Endothelial cell of umbilical vein (primary cell): ENCODE measurements around the gene CHIT1. TPM values are rescaled to one million over a fixed set of nuclear protein-coding genes. Genes with fewer than 3 reads are reported as not detected.

Experiments
- BruUV-seq: library from RNA; stranded (reverse); fragments of 400-500 nt; replicated peaks from 2 replicates; lab custom pipeline; 2021; lab: Mats Ljungman, UMichigan
- CTCF ChIA-PET: fragments of 300-600, 350-600 bp; sonication (Branson Sonifier 250); formaldehyde crosslinking; loops from one replicate; lab custom pipeline; 2021; ENCODE audit warnings: antibody characterized with exemption, inconsistent platforms; lab: Charles Lee
- POLR2A ChIA-PET: fragments of 300-600, 350-600 bp; sonication (Branson Sonifier 250); formaldehyde crosslinking; loops from one replicate; lab custom pipeline; 2021; ENCODE audit warnings: antibody characterized with exemption, inconsistent platforms; lab: Charles Lee
- DNase-seq: peaks from one replicate; pipeline ENCODE4 v3.0.0-alpha.2; 2011; ENCODE audit warnings: low read depth, low spot score
- FAIRE-seq: peaks from 2 replicates; lab custom pipeline; 2011; peaks lifted over from hg19 to GRCh38; lab: Jason Lieb, UNC
- H2AFZ ChIP-seq: 2 replicates; pipeline ENCODE4 v1.6.0; 2012; ENCODE audit warnings: low read depth, low read length, control low read depth, inconsistent platforms
- H3K27ac ChIP-seq: 2 replicates; pipeline ENCODE4 v1.5.1; 2011; ENCODE audit warnings: low read depth, mild to moderate bottlenecking, control low read depth, low read length, moderate library complexity; ENCODE audit not compliant: insufficient read depth
- H3K27me3 ChIP-seq, 2 experiments: 2 replicates each; pipeline versions ENCODE4 v1.6.0 to v1.6.1; 2011; ENCODE audit warnings: low read length in 2 of 2, mixed read lengths in 1 of 2; ENCODE audit not compliant: control insufficient read depth in 2 of 2, insufficient read depth in 2 of 2
- H3K36me3 ChIP-seq, 2 experiments: 2 replicates in 1 of 2; 3 replicates in 1 of 2; pipeline ENCODE4 v1.5.1; 2011; ENCODE audit warnings: low read length in 2 of 2, mild to moderate bottlenecking in 1 of 2, moderate library complexity in 1 of 2; ENCODE audit not compliant: control insufficient read depth in 2 of 2, insufficient read depth in 2 of 2; ENCODE audit errors: extremely low read depth in 1 of 2
- H3K4me1 ChIP-seq: 3 replicates; pipeline ENCODE4 v1.5.1; 2011; ENCODE audit warnings: mild to moderate bottlenecking, low read length; ENCODE audit not compliant: control insufficient read depth, insufficient read depth; ENCODE audit errors: extremely low read depth
- H3K4me2 ChIP-seq: 2 replicates; pipeline ENCODE4 v1.6.1; 2011; ENCODE audit warnings: low read length, control low read depth, mixed read lengths; ENCODE audit not compliant: insufficient read depth
- H3K4me3 ChIP-seq, 3 experiments: fragments of 200-600 bp in 1 of 3; sonication (generic), shearing (Covaris generic) in 1 of 3; replicated peaks in 1 of 3; 2 replicates each; pipeline ENCODE4 v1.5.1; 2011 to 2016; ENCODE audit warnings: control low read depth in 3 of 3, low read length in 3 of 3, mild to moderate bottlenecking in 2 of 3, inconsistent platforms in 1 of 3, low read depth in 1 of 3, moderate library complexity in 1 of 3; ENCODE audit not compliant: insufficient read depth in 1 of 3
- H3K79me2 ChIP-seq: 2 replicates; pipeline ENCODE4 v1.6.0; 2012; ENCODE audit warnings: low read length, inconsistent platforms; ENCODE audit not compliant: control insufficient read depth, insufficient read depth
- H3K9ac ChIP-seq: replicated peaks from 2 replicates; pipeline ENCODE3; 2011; ENCODE audit warnings: low read length, control low read depth; ENCODE audit not compliant: insufficient read depth; ENCODE audit errors: extremely low read depth
- H3K9me1 ChIP-seq: replicated peaks from 3 replicates; pipeline ENCODE4 v1.6.0; 2011; ENCODE audit warnings: mild to moderate bottlenecking, low read length; ENCODE audit not compliant: control insufficient read depth, insufficient read depth; ENCODE audit errors: extremely low read depth
- H3K9me3 ChIP-seq: replicated peaks from 2 replicates; pipeline ENCODE4 v1.5.1; 2012; ENCODE audit warnings: low read length, inconsistent platforms; ENCODE audit not compliant: control insufficient read depth, insufficient read depth
- H4K20me1 ChIP-seq: replicated peaks from 2 replicates; pipeline ENCODE3; 2011; ENCODE audit warnings: mild to moderate bottlenecking, low read length; ENCODE audit not compliant: control insufficient read depth, insufficient read depth; ENCODE audit errors: extremely low read depth
- EZH2 ChIP-seq: IDR thresholded peaks from 2 replicates; pipeline ENCODE4 v1.6.1; 2012; ENCODE audit warnings: borderline replicate concordance, low read depth, mild to moderate bottlenecking, moderate library complexity, low read length, inconsistent platforms; ENCODE audit not compliant: severe bottlenecking
- FOS ChIP-seq: IDR thresholded peaks from 2 replicates; pipeline ENCODE4 v1.6.1; 2011; ENCODE audit warnings: mild to moderate bottlenecking, low read length, moderate library complexity, borderline replicate concordance; ENCODE audit not compliant: insufficient read depth
- GATA2 ChIP-seq: IDR thresholded peaks from 2 replicates; pipeline ENCODE4 v1.7.0; 2011; ENCODE audit warnings: low read depth, mild to moderate bottlenecking, moderate library complexity, mixed read lengths, low read length; ENCODE audit not compliant: insufficient read length, insufficient read depth
- JUN ChIP-seq: IDR thresholded peaks from 2 replicates; pipeline ENCODE4 v1.6.1; 2011; ENCODE audit warnings: borderline replicate concordance, low read depth; ENCODE audit not compliant: insufficient read length, insufficient read depth
- MYC ChIP-seq: IDR thresholded peaks from one replicate; pipeline ENCODE4 v1.6.1; 2011; ENCODE audit warnings: mild to moderate bottlenecking, low read depth, low read length
- POLR2A ChIP-seq: IDR thresholded peaks from 2 replicates; pipeline ENCODE4 v1.6.1; 2012; ENCODE audit warnings: low read depth, mild to moderate bottlenecking, control low read depth, low read length
- POLR2AphosphoS5 ChIP-seq: IDR thresholded peaks from 2 replicates; pipeline ENCODE4 v1.6.1; 2012; ENCODE audit warnings: low read depth, mild to moderate bottlenecking, control low read depth, low read length, moderate library complexity; ENCODE audit not compliant: insufficient read depth
- dilution Hi-C: fragments of 300-500 bp; cut with MboI; formaldehyde crosslinking; loops from one replicate; pipeline ENCODE4 v1.15.0; 2019; ENCODE audit warnings: low sequenced_read_pairs; ENCODE audit not compliant: extremely low pct_ligation_motif_present
- intact Hi-C: fragments of 100-400 bp; cut with micrococcal nuclease; formaldehyde crosslinking; loops from one replicate; pipeline ENCODE4 v1.10.0; 2022
- polyA plus RNA-seq, 4 experiments: library from polyadenylated mRNA; depleted of rRNA in 3 of 4; stranded (reverse) in 3 of 4; unstranded in 1 of 4; fragments of >200 nt; gene quantifications; 2 replicates each; pipeline versions ENCODE4 v1.2.1 to v1.2.3, GENCODE V29; 2011 to 2012; ENCODE audit warnings: missing spikeins in 1 of 4
- total RNA-seq: library from RNA; stranded (reverse); gene quantifications from 2 replicates; pipeline ENCODE4 v1.2.3, GENCODE V29; 2021
- TF ChIP-seq, protein P1 (sequence below): IDR thresholded peaks from 2 replicates; pipeline ENCODE4 v1.6.1; 2011; ENCODE audit not compliant: insufficient read depth, insufficient read length
- TF ChIP-seq, protein P2 (sequence below), 2 donors: IDR thresholded peaks; 1 replicate in 1 of 2; 2 replicates in 1 of 2; pipeline ENCODE4 v1.5.1; 2011; ENCODE audit warnings: low read length in 2 of 2, mild to moderate bottlenecking in 2 of 2, moderate library complexity in 2 of 2, control low read depth in 1 of 2, inconsistent platforms in 1 of 2, low read depth in 1 of 2; ENCODE audit not compliant: insufficient read depth in 1 of 2; ENCODE audit errors: extremely low read depth in 1 of 2

The CHIT1 gene
- total and polyA plus RNA-seq, 2 donors (not counting 3 experiments of a cell fraction or from before 2014, with no cell fraction given) = not detected

DNA sequence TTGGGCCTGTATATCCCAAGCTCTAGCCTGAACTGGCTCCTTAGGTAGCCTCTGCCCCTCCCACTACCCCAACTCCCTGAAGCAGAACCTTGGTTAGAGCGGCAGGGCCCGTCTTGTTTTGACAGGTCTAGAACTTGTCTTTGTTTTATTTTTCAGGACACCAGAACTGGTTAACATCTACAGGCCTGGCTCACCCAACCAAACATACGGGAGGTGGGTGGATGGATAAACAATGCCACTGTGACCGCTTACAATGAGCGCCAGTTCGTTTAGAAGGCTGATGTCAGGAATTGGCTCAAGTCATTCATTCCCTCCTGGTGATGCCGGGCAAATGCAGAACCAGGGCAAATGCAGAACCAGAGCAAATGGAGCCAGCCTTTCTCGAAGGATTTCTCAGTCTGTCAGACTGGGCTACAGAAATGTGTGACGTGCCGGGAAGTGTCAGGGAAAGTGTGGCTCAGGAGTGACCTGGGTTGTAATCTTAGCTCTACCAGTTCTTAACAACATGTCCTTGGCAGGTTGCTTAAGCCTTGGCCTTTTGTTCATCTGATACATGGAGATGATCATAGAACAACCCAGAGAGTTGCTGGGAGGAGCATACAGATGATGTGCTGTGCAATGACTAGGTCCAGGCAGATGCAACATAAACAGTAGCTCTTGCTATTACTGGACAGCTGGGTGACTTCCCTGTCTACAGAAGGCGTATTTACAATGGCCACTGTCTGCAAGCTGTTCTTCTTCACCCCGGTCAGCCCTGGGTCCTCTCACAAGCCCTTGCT is 45.3 kb upstream of the CHIT1 start:
- no peaks in the 10 kb centered on the region for H3K79me2 ChIP-seq
- H3K4me1 ChIP-seq = peaks cover 5% of the 10 kb centered on the region
- no peaks in the 10 kb centered on the region for H3K9me1 ChIP-seq
- BruUV-seq = no TSS peak
- no peaks in the 10 kb centered on the region for H3K9me3 ChIP-seq
- TF ChIP-seq, protein P1, sequence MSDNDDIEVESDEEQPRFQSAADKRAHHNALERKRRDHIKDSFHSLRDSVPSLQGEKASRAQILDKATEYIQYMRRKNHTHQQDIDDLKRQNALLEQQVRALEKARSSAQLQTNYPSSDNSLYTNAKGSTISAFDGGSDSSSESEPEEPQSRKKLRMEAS = no peak
- TF ChIP-seq FOS = no peak
- no peak for TF ChIP-seq POLR2A
- no peak for TF ChIP-seq POLR2AphosphoS5
- no peak for TF ChIP-seq EZH2
- TF ChIP-seq GATA2 = no peak
- TF ChIP-seq JUN = no peak
- TF ChIP-seq MYC = no peak
- TF ChIP-seq, protein P2, sequence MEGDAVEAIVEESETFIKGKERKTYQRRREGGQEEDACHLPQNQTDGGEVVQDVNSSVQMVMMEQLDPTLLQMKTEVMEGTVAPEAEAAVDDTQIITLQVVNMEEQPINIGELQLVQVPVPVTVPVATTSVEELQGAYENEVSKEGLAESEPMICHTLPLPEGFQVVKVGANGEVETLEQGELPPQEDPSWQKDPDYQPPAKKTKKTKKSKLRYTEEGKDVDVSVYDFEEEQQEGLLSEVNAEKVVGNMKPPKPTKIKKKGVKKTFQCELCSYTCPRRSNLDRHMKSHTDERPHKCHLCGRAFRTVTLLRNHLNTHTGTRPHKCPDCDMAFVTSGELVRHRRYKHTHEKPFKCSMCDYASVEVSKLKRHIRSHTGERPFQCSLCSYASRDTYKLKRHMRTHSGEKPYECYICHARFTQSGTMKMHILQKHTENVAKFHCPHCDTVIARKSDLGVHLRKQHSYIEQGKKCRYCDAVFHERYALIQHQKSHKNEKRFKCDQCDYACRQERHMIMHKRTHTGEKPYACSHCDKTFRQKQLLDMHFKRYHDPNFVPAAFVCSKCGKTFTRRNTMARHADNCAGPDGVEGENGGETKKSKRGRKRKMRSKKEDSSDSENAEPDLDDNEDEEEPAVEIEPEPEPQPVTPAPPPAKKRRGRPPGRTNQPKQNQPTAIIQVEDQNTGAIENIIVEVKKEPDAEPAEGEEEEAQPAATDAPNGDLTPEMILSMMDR (IDR thresholded peaks at IDR 0.05; ENCODE audit: extremely low read depth in 1 of 2, insufficient read depth in 1 of 2, low read depth in 1 of 2, low read length in 2 of 2) = no peak
- H3K4me3 ChIP-seq = no peak overlapping the region
- no peak overlapping the region for H3K4me2 ChIP-seq
- peaks cover 6% of the 10 kb centered on the region in 2 experiments for H3K27me3 ChIP-seq
- no peaks in the 10 kb centered on the region for H3K36me3 ChIP-seq
- CTCF ChIA-PET = interaction anchor here (0.6 to 19.8 kb wide), 10 partner anchors 7 to 354 kb away, joined by 3 to 1014 read pairs (median 4); partner anchors contain the start of gene BTG2
- H4K20me1 ChIP-seq = no peaks in the 10 kb centered on the region
- FAIRE-seq (no peak), DNase-seq (no peak)
- POLR2A ChIA-PET = interaction anchor here (0.7 to 1.6 kb wide), 2 partner anchors 30 to 32 kb away, joined by 4 read pairs; partner anchors contain the start of gene BTG2
- dilution Hi-C loops = no loop called here
- intact Hi-C loops = no loop called here
- H3K9ac ChIP-seq = no peak overlapping the region
- no peak overlapping the region for H3K27ac ChIP-seq
- no peak overlapping the region for H2AFZ ChIP-seq
